Aorta (tissue), 5 donors: ENCODE results near the gene DMRT1. TPM values are rescaled to one million over a fixed set of nuclear protein-coding genes. Genes with fewer than 3 reads are reported as not detected.

Source experiments
- ATAC-seq: fragments of 200-7000 bp; cut with Tn5 transposase; one replicate; pipeline ENCODE4 v1.9.1; 2022; ENCODE audit warnings: moderate library complexity; ENCODE audit not compliant: low FRiP score
- DNase-seq, 2 donors: peaks; one replicate each; pipeline ENCODE4 v3.0.0-alpha.2; 2020
- H3K27ac ChIP-seq, 2 donors: one replicate each; pipeline ENCODE4 v1.5.1; 2013; ENCODE audit warnings: low read length in 2 of 2, mild to moderate bottlenecking in 2 of 2, moderate library complexity in 2 of 2, control low read depth in 1 of 2, inconsistent platforms in 1 of 2, low read depth in 1 of 2
- H3K27me3 ChIP-seq, 2 donors: one replicate each; pipeline ENCODE4 v1.6.1; 2013; ENCODE audit warnings: control low read depth in 1 of 2, low read length in 1 of 2, mild to moderate bottlenecking in 1 of 2, moderate library complexity in 1 of 2; ENCODE audit not compliant: insufficient read depth in 2 of 2, control insufficient read depth in 1 of 2
- H3K36me3 ChIP-seq, 2 donors: one replicate each; pipeline ENCODE4 v1.6.1; 2013; ENCODE audit warnings: control low read depth in 1 of 2, low read length in 1 of 2, mild to moderate bottlenecking in 1 of 2; ENCODE audit not compliant: insufficient read depth in 2 of 2, control insufficient read depth in 1 of 2
- H3K4me1 ChIP-seq, 2 donors: one replicate each; pipeline ENCODE4 v1.6.1; 2013; ENCODE audit warnings: low read length in 2 of 2, control low read depth in 1 of 2, mild to moderate bottlenecking in 1 of 2, moderate library complexity in 1 of 2; ENCODE audit not compliant: insufficient read depth in 2 of 2, control insufficient read depth in 1 of 2
- H3K4me3 ChIP-seq, 2 donors: one replicate each; pipeline ENCODE4 v1.5.1; 2013; ENCODE audit warnings: low read length in 2 of 2, control low read depth in 1 of 2, mild to moderate bottlenecking in 1 of 2
- H3K9me3 ChIP-seq: one replicate; pipeline ENCODE4 v1.6.1; 2013; ENCODE audit warnings: mild to moderate bottlenecking, low read length; ENCODE audit not compliant: control insufficient read depth
- WGBS, 2 donors: extraction: QIAGEN DNeasy Blood & Tissue Kit; methylation state at CpG; one replicate each; pipeline ENCODE4 v1.1.7; 2013; 5-methylcytosine and 5-hydroxymethylcytosine counted together
- intact Hi-C, 2 donors: fragments of 100-400 bp; cut with DNase I; formaldehyde crosslinking; loops; one replicate each; pipeline versions ENCODE4 v1.14.2 to v1.15.0; 2022
- polyA plus RNA-seq, 2 donors: library from polyadenylated mRNA; stranded (reverse); fragments of 200-250 nt; gene quantifications; one replicate each; pipeline ENCODE4 v1.2.3, GENCODE V29; 2013
- total RNA-seq, 2 donors: library from RNA; stranded (reverse); fragmentation: NEBNext Ultra II Directional; extraction: Animal tissue kit (Norgen Biotek cat#: 25700); gene quantifications; one replicate each; pipeline ENCODE4 v1.2.1, GENCODE V29; 2021
- donor health status: healthy with polysubstance abuse.
- donor health status: Bipolar disorder and iron deficiency.
- donor health status: DM: no; HTN: no; CAD: no.
- donor health status: DM: no; HTN: no; CAD: no.
- donor health status: DM: yes; HTN: yes; CAD: no.

DMRT1 gene
- total and polyA plus RNA-seq, 4 donors = not detected

DNA sequence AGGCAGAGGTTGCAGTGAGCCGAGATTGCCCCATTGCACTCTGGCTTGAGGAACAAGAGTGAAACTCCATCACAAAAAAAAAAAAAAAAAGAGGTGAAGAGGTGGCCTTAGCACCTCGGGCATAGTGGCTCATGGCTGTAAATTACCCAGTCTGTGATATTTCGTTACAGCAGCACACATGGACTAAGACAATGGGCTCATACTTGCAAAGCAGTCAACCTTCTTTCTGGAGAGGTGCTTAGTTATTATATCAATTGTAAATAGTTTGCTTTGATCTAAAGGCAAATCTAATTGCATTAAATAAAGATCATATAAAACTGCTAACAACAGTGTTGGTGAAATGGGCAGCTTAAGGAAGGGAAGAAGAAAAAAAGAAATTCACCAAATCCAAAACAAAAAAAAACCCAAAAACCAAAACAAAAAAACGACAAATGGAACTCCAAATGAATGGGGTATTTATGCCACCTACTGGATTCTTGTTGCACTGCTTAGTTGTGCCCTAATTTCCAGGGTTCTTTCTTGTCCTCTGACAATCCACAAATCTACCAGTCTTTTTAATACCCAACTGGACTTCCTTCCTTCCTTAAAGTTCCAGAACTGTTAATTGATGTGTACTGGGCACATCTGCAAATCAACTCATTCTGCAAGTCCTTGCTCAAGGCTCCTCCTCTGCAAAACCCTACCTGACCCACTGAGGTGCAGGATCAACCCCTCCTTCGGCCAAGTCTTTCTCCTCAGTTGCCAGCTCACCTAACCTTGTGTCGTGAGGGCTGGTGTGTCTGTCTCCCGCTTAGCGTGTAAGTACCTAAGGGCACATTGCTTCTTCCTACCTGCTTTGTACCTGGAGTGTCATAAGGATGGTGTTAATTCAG, 35.0 kb upstream of the DMRT1 start:
- 65 to 67% methylated on average over 8 of the region's 8 CpGs for WGBS, 2 donors
- H3K27me3 ChIP-seq = no peaks in the 10 kb centered on the region
- no peaks in the 10 kb centered on the region for H3K4me1 ChIP-seq
- no peak overlapping the region for H3K4me3 ChIP-seq
- intact Hi-C loops = loop anchor here (1.0 to 2.0 kb wide), 4 partner anchors 193 to 422 kb away; no protein-coding TSS in a partner anchor
- no peaks in the 10 kb centered on the region for H3K36me3 ChIP-seq
- ATAC-seq = no peak
- H3K27ac ChIP-seq = no peak overlapping the region
- no peak for DNase-seq
- H3K9me3 ChIP-seq = no peaks in the 10 kb centered on the region

DNA sequence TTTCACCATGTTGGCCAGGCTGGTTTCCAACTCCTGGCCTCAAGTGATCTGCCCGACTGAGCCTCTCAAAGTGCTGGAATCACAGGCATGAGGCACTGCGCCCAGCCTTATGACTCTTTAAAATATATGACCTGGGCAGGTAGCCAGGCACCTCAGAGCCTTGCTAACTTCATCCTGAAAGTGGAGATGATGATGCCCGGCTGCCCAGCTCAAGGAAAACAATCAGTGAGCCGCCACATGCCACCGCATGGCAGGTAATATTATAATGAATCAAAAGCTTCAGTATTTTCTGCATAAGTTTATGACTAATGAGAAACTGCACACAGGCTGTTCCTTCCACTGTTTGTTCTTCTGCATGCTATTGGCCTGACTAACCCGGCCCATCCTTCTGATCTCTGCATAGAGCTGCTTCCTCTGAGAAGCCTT, 30.4 kb upstream of the DMRT1 start:
- no peaks in the 10 kb centered on the region for H3K36me3 ChIP-seq
- ATAC-seq (no peak), DNase-seq (no peak)
- intact Hi-C loops = no loop called here
- no peaks in the 10 kb centered on the region for H3K9me3 ChIP-seq
- 40 to 63% methylated on average over 6 of the region's 6 CpGs for WGBS, 2 donors
- no peaks in the 10 kb centered on the region for H3K27me3 ChIP-seq
- H3K4me3 ChIP-seq = no peak overlapping the region
- no peak overlapping the region for H3K27ac ChIP-seq
- no peaks in the 10 kb centered on the region for H3K4me1 ChIP-seq

DNA sequence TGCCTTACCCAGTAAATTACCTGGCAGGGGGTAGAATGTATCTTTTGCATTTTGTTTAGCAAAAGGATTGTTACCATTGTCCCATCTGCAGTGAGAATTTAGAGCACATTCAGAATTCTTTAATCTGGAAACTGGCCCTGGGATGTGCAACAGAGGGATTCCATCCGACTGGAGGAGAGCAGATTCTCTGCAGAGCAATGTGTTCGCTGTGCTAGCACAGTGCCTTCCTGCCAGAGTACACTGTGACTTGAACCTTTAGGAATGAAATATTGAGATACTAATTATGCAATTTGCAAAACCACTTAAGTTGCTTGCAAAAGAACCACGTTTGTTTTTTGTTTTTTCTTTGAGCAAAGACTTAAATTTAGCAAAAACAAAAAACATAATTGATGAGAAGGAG, 22.5 kb upstream of the DMRT1 start:
- no peak overlapping the region for H3K27ac ChIP-seq
- no peaks in the 10 kb centered on the region for H3K27me3 ChIP-seq
- DNase-seq (no peak), ATAC-seq (no peak)
- H3K4me3 ChIP-seq = no peak overlapping the region
- H3K9me3 ChIP-seq = no peaks in the 10 kb centered on the region
- no peaks in the 10 kb centered on the region for H3K36me3 ChIP-seq
- intact Hi-C loops = no loop called here
- 28 to 29% methylated on average over 3 of the region's 3 CpGs for WGBS, 2 donors
- H3K4me1 ChIP-seq = no peaks in the 10 kb centered on the region

DNA sequence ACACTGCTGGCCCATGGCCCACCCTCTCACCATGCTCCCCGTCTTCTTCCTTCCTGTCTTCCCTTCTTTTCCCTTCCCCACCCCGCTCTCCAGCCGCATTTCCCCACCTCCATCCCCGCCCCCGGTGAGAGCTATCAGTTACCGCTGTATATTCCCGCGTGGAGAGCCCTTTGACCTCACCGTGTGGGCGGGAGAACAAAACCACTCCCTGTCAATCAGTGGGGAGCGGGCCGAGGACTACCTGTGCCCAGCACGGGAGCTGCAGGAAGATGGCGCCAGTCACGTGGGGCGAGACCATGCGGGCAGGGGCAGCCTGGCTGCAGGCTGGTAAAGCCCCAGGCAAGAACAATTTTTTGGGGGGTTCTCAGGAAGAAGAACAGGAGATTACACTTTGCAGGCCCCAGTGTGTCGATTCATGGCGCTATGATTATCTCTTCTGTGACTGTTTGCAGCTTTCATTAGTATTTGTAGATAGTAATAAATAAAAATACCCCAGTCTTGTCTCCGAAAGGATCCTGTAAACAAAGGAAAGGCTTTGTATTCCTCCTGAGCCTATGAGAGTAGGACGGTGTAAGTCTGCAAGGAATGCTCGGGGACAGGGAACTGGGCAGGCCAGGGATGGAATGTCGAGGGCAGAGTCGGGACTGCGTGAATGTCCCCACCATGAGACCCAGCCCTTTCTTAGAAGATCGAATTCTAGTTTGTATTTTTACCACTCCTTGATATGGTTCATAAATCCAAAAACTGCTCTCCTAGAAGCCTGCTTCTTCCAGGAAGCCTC, 14.8 kb upstream of the DMRT1 start:
- H3K9me3 ChIP-seq = no peaks in the 10 kb centered on the region
- H3K36me3 ChIP-seq = no peaks in the 10 kb centered on the region
- H3K27me3 ChIP-seq = no peaks in the 10 kb centered on the region
- H3K4me1 ChIP-seq = no peaks in the 10 kb centered on the region
- no peak overlapping the region for H3K4me3 ChIP-seq
- no peak overlapping the region for H3K27ac ChIP-seq
- no peak for ATAC-seq
- no peak for DNase-seq
- intact Hi-C loops = no loop called here
- 66 to 77% methylated on average over 26 of the region's 26 CpGs for WGBS, 2 donors

DNA sequence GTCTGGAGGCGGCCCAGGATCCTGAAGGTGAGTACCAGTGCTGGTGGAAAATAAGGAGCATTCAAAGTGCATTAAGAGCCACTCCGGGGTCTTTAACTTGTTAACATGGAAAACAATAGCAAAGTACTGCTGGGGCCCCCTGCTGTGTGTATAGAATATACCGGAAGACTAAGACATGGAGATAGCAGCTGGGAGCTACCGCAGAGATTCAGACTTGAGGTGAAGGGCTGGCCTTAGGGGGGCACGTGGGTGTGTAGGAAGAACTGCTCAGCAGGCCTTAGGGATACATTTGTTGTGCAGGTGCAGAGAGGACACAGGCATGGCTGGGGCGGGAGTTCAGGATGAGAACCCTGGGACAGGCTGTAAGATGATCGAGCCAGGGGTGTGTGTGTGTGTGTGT, 1.2 kb upstream of the DMRT1 start:
- Histone ChIP-seq H3K4me3 (no peak overlapping the region), H3K9me3 (no peaks in the 10 kb centered on the region), H3K27me3 (peaks cover 0 to 2% of the 10 kb centered on the region in 2 donors), H3K36me3 (no peaks in the 10 kb centered on the region), H3K4me1 (no peaks in the 10 kb centered on the region), H3K27ac (no peak overlapping the region)
- WGBS, 2 donors = 86 to 88% methylated on average over 7 of the region's 7 CpGs
- no peak for ATAC-seq
- intact Hi-C loops = no loop called here
- DNase-seq = no peak

DNA sequence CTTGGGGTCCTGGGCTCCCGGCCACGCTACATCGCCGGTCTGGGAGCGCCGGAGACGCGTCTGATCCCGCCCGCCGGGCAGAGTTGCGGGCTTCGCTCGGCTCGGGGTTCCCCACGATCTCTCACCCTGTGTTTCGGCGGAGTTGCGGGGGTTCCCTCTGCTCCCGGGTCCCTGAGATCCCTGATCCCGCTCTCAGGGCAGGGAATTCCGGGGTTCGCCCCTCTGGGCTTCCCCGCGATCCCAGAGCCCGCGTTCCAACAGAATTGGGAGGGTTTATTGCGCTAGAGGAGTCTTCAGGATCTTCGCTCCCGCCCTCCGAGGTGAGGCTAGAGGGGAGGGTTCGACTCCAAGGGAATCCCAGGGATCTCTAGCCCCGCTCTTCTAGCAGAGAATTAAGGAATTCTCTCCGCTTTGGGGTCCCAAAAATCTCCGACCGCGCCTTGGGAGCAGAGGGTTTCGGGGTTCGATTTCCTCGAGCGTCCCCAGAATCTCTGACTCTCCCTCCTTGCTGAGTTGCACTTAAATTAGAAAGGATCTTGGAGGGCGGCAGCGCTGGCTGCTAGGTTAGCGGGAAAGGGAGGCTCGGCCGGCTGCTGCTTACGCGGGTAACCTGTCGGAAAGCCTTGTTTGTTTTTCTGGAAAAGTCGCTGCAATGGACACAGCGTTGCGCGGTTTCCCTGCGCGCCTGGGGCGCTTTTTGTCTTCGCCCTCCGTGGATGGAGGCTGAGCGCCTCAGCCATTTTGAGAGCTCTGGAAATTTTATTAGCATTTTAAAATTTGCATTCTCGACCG, 1.3 kb downstream of the DMRT1 start:
- Histone ChIP-seq H3K4me1 (no peaks in the 10 kb centered on the region), H3K27ac (no peak overlapping the region), H3K27me3 (peaks cover 0 to 2% of the 10 kb centered on the region in 2 donors), H3K36me3 (no peaks in the 10 kb centered on the region), H3K9me3 (no peaks in the 10 kb centered on the region), H3K4me3 (peak overlapping the region in 1 of 2 donors; percentile 8)
- intact Hi-C loops = no loop called here
- 10 to 11% methylated on average over 59 to 61 of the region's 61 CpGs for whole genome bisulfite sequencing, 2 donors
- ATAC-seq (no peak), DNase-seq (no peak)

DNA sequence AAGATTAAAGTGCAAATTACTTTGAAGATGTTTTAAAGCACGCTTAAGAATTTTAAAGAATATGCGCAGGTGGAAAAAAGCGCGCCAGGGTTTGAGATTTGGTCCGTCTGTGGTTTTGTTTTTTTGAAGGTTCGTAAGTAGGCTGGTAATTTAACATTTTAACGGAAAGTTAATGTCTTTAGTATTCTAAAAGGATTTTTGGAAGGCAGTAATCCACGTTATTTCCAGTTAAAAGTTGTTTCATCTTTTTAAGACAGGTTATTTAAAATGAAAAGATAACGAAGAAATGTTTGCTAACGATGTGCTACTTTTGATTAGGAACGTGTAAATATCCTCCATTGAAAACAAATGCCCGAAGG, 1.9 kb downstream of the DMRT1 start:
- no peak for DNase-seq
- H3K9me3 ChIP-seq = no peaks in the 10 kb centered on the region
- no peaks in the 10 kb centered on the region for H3K4me1 ChIP-seq
- H3K27me3 ChIP-seq = peaks cover 0 to 2% of the 10 kb centered on the region in 2 donors
- 26 to 29% methylated on average over 12 of the region's 12 CpGs for WGBS, 2 donors
- H3K27ac ChIP-seq = no peak overlapping the region
- no peaks in the 10 kb centered on the region for H3K36me3 ChIP-seq
- H3K4me3 ChIP-seq = peak overlapping the region in 1 of 2 donors; percentile 8
- intact Hi-C loops = no loop called here
- ATAC-seq = no peak

DNA sequence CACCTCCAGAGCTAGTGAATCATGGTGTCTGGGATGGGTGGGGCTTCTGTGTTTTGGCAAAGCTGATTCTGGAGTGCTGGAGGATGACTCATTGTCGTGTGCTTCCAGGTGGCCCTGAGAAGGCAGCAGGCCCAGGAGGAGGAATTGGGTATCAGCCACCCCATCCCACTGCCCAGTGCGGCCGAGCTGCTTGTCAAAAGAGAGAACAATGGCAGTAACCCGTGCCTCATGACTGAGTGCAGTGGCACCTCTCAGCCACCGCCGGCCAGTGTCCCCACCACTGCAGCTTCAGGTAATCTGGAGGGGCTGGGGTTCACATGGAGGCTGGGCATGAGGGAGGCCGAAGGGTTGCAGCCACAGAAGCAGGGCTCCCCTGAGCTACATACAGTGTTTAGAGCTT, 5.4 kb downstream of the DMRT1 start:
- WGBS, 2 donors = 88 to 89% methylated on average over 7 of the region's 7 CpGs
- Histone ChIP-seq H3K4me1 (no peaks in the 10 kb centered on the region), H3K36me3 (no peaks in the 10 kb centered on the region), H3K27me3 (peaks cover 0 to 2% of the 10 kb centered on the region in 2 donors), H3K27ac (no peak overlapping the region), H3K4me3 (no peak overlapping the region), H3K9me3 (no peaks in the 10 kb centered on the region)
- ATAC-seq (no peak), DNase-seq (no peak)
- intact Hi-C loops = no loop called here
